ENCODE results near the gene IGSF23. TPM values are rescaled to one million over a fixed set of nuclear protein-coding genes. Genes with fewer than 3 reads are reported as not detected.

IGSF23 gene
- total and polyA plus RNA-seq, 2 experiments from 2014 or later, result not detected

- DNase-seq (ENCODE audit: low spot score) (no peak), ATAC-seq (no peak)
- Histone ChIP-seq H3K9me2 (ENCODE audit: insufficient read depth) (0 out of 2 replicates have a peak, but pooled peaks cover under 1% of the 10 kb centered on the region), H2AFZ (no peak overlapping the region), H3K27ac (ENCODE audit: low read depth) (no peak overlapping the region), H3K4me1 (ENCODE audit: insufficient read depth) (no peaks in the 10 kb centered on the region), H3K4me2 (no peak overlapping the region), H3F3A (replicated peaks; ENCODE audit: low read depth) (no peaks in the 10 kb centered on the region), H3K36me3 (ENCODE audit: insufficient read depth) (no peaks in the 10 kb centered on the region), H3K27me3 (ENCODE audit: insufficient read depth) (no peaks in the 10 kb centered on the region), H3K79me2 (replicated peaks; ENCODE audit: insufficient read depth) (no peaks in the 10 kb centered on the region), H4K20me1 (replicated peaks; ENCODE audit: insufficient read depth) (no peaks in the 10 kb centered on the region), H3K4me3 (no peak overlapping the region)
- Mint-ChIP-seq H3K9me3 (peaks cover 2% of the 10 kb centered on the region; the same call in 1 of the 3 replicates), H3K4me3 (no peak overlapping the region), H3K27ac (no peak overlapping the region), H3K36me3 (ENCODE audit: low read depth) (no peaks in the 10 kb centered on the region), H3K27me3 (ENCODE audit: insufficient read depth, low read depth, poor library complexity) (peaks cover 9% of the 10 kb centered on the region), H3K4me1 (no peaks in the 10 kb centered on the region)
- no peak for TF ChIP-seq JUNB (IDR thresholded peaks at IDR 0.05; ENCODE audit: unreplicated experiment)
- no peak for TF ChIP-seq NANOG (IDR thresholded peaks at IDR 0.05; ENCODE audit: borderline replicate concordance)
- TF ChIP-seq ZNF114 (CRISPR knock-in tag; IDR thresholded peaks at IDR 0.05), result no peak
- no peak for TF ChIP-seq ZNF331 (CRISPR knock-in tag; IDR thresholded peaks at IDR 0.05; ENCODE audit: low read depth)
- TF ChIP-seq EZH2phosphoT487 (IDR thresholded peaks at IDR 0.05; ENCODE audit: unreplicated experiment), result no peak
- no peak for TF ChIP-seq CTCF (conservative IDR thresholded peaks at IDR 0.05; ENCODE audit: low read depth in 2 of 2)
- no peak for TF ChIP-seq ETS1 (IDR thresholded peaks at IDR 0.05)
- no peak for TF ChIP-seq CREB1 (CRISPR knock-in tag; IDR thresholded peaks at IDR 0.05; ENCODE audit: low read depth)
- TF ChIP-seq ZNF462 (CRISPR knock-in tag; IDR thresholded peaks at IDR 0.05), result no peak
- no peak for TF ChIP-seq EZH2 (IDR thresholded peaks at IDR 0.05; ENCODE audit: low read depth, unreplicated experiment)
- TF ChIP-seq REST (IDR thresholded peaks at IDR 0.05; ENCODE audit: unreplicated experiment), result no peak
These were observed 10.3 kb downstream of the IGSF23 start for GRCh38 chr19:44623626-44624025.

Data from GM23338 (cell line).